DOHH2 (cell line): Measurements from ENCODE around the gene PEA15.

Experiments used
- CTCF ChIP-seq: fragments of 200-600 bp; sonication (generic); IDR thresholded peaks from one replicate; pipeline ENCODE4 v1.5.1; 2014; ENCODE audit warnings: antibody characterized with exemption, mild to moderate bottlenecking, low read depth, low read length; ENCODE audit not compliant: poor library complexity, severe bottlenecking
- EZH2phosphoT487 ChIP-seq: fragments of 200-600 bp; sonication (generic); IDR thresholded peaks from 2 replicates; pipeline ENCODE4 v1.6.1; 2017; ENCODE audit warnings: borderline replicate concordance, mild to moderate bottlenecking, antibody characterized with exemption, low read length, moderate library complexity, mixed read lengths

- TF ChIP-seq CTCF (no peak), EZH2phosphoT487 (no peak)
Measured at GRCh38 chr1:160256396-160257046, 51.3 kb downstream of the PEA15 start.
